Gastroesophageal sphincter (tissue), 4 donors: ENCODE data around the gene CCR9. TPM values are rescaled to one million over a fixed set of nuclear protein-coding genes. Genes with fewer than 3 reads are reported as not detected.

Experiments used
- ATAC-seq: fragments of 150-250 bp; one replicate; pipeline ENCODE4 v1.9.1; 2016; ENCODE audit warnings: mild to moderate bottlenecking, moderate library complexity
- H3K27ac ChIP-seq, 4 donors: fragments of 200-600 bp; sonication (generic) in 3 of 4; 1 replicate in 3 of 4; 2 replicates in 1 of 4; pipeline ENCODE4 v1.5.1; 2016 to 2019
- H3K27me3 ChIP-seq: fragments of 200-600 bp; sonication (generic); one replicate; pipeline ENCODE4 v1.5.1; 2019
- H3K36me3 ChIP-seq, 2 donors: fragments of 200-600 bp; sonication (generic); one replicate each; pipeline ENCODE4 v1.5.1; 2019; ENCODE audit warnings: control low read depth in 1 of 2
- H3K4me1 ChIP-seq, 3 donors: fragments of 200-600 bp; sonication (generic); 1 replicate in 2 of 3; 2 replicates in 1 of 3; pipeline ENCODE4 v1.5.1; 2016 to 2019; ENCODE audit warnings: control low read depth in 2 of 3
- H3K4me3 ChIP-seq, 2 donors: fragments of 200-600 bp; sonication (generic); one replicate each; pipeline ENCODE4 v1.5.1; 2019; ENCODE audit warnings: mild to moderate bottlenecking in 1 of 2, moderate library complexity in 1 of 2
- H3K9me3 ChIP-seq, 3 donors: fragments of 200-600 bp; sonication (generic); one replicate each; pipeline ENCODE4 v1.5.1; 2017 to 2019; ENCODE audit warnings: control low read depth in 2 of 3
- EP300 ChIP-seq: sonication (generic); formaldehyde crosslinking; IDR thresholded peaks from one replicate; pipeline ENCODE4 v1.6.1; 2017; ENCODE audit warnings: antibody characterized with exemption, mild to moderate bottlenecking
- POLR2A ChIP-seq, 2 donors: fragments of 450-650 bp; IDR thresholded peaks; one replicate each; pipeline ENCODE4 v1.6.1; 2017; ENCODE audit warnings: antibody characterized with exemption in 2 of 2, mild to moderate bottlenecking in 2 of 2, moderate library complexity in 1 of 2
- POLR2AphosphoS5 ChIP-seq: sonication (generic); formaldehyde crosslinking; IDR thresholded peaks from one replicate; pipeline ENCODE4 v1.6.1; 2017; ENCODE audit warnings: antibody characterized with exemption
- WGBS, 2 donors: methylation state at CpG; one replicate each; pipeline ENCODE4 v1.1.5; 2018; ENCODE audit warnings: low coverage in 1 of 2; 5-methylcytosine and 5-hydroxymethylcytosine counted together
- total RNA-seq, 4 donors: library from RNA; depleted of rRNA; stranded (reverse); fragments of >200 nt; gene quantifications; one replicate each; pipeline ENCODE4 v1.1.0, GENCODE V29; 2016
- TF ChIP-seq, protein P1 (sequence below), 4 experiments: fragments of 200-600 bp in 2 of 4; fragments of 450-650 bp in 2 of 4; sonication (generic) in 1 of 4; IDR thresholded peaks; one replicate each; pipeline ENCODE4 v1.5.1; 2017 to 2019; ENCODE audit warnings: antibody characterized with exemption in 4 of 4, mild to moderate bottlenecking in 2 of 4, moderate library complexity in 2 of 4

The CCR9 gene
- total RNA-seq, 4 donors from 2014 or later, result not detected

DNA sequence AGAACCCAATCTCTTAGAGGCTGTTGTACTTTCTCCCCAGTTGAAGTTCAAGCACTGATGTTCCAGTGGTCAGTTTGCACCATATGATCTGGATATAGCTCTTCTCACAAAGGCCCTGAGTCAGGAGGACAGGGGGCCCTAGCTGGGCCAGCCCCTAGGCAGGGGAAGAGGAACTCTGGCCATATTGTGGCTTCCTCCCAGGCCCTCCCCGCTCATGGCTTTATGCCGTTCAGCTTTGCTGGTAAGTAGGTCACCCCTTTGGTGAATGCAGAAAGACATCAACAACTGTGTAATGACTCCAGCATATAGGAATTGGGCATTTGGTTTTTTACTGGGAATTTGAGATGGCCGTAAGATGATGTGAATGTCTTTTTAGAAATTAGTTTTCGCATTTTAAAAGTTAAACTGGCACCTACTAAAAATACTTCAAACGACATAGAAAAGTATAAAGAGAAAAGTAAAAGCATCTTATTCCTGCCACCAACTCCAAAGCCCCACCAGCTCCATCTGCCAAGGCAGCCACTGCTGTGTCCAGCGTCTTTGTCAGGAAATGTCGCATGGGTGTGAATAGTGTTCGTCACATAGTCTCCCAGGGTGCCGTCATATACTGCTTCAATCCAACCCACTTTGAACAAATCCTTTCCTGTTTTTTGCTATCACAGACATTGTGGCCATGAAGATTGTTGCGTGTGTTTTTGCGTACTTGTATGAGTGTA is 25.3 kb downstream of the CCR9 start:
- 84 to 95% methylated on average over 8 to 10 of the region's 11 CpGs for WGBS, 2 donors
- TF ChIP-seq, protein P1, sequence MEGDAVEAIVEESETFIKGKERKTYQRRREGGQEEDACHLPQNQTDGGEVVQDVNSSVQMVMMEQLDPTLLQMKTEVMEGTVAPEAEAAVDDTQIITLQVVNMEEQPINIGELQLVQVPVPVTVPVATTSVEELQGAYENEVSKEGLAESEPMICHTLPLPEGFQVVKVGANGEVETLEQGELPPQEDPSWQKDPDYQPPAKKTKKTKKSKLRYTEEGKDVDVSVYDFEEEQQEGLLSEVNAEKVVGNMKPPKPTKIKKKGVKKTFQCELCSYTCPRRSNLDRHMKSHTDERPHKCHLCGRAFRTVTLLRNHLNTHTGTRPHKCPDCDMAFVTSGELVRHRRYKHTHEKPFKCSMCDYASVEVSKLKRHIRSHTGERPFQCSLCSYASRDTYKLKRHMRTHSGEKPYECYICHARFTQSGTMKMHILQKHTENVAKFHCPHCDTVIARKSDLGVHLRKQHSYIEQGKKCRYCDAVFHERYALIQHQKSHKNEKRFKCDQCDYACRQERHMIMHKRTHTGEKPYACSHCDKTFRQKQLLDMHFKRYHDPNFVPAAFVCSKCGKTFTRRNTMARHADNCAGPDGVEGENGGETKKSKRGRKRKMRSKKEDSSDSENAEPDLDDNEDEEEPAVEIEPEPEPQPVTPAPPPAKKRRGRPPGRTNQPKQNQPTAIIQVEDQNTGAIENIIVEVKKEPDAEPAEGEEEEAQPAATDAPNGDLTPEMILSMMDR (IDR thresholded peaks at IDR 0.05), result no peak
- TF ChIP-seq POLR2AphosphoS5 (no peak), EP300 (no peak), POLR2A (IDR thresholded peaks at IDR 0.05) (no peak)
- Histone ChIP-seq H3K36me3 (peaks cover 0 to 6% of the 10 kb centered on the region in 2 donors), H3K4me3 (no peak overlapping the region), H3K27ac (no peak overlapping the region), H3K9me3 (no peaks in the 10 kb centered on the region), H3K4me1 (peaks cover 0 to 18% (median 0%) of the 10 kb centered on the region in 3 donors), H3K27me3 (no peaks in the 10 kb centered on the region)
- no peak for ATAC-seq

GRCh38 chr3:45912435-45912834 is 26.1 kb downstream of the CCR9 start:
- H3K4me1 ChIP-seq, result peaks cover 0 to 12% (median 0%) of the 10 kb centered on the region in 3 donors
- H3K27me3 ChIP-seq, result no peaks in the 10 kb centered on the region
- no peak for ATAC-seq
- no peak overlapping the region for H3K4me3 ChIP-seq
- 90% methylated on average over 5 of the region's 6 CpGs; no CpG with 5 or more reads in 1 of the 2 donors for WGBS, 2 donors
- H3K27ac ChIP-seq, result no peak overlapping the region
- no peaks in the 10 kb centered on the region for H3K9me3 ChIP-seq
- TF ChIP-seq, protein P1 (IDR thresholded peaks at IDR 0.05), result no peak
- TF ChIP-seq EP300 (no peak), POLR2AphosphoS5 (no peak), POLR2A (IDR thresholded peaks at IDR 0.05) (no peak)
- peaks cover 0 to 11% of the 10 kb centered on the region in 2 donors for H3K36me3 ChIP-seq

DNA sequence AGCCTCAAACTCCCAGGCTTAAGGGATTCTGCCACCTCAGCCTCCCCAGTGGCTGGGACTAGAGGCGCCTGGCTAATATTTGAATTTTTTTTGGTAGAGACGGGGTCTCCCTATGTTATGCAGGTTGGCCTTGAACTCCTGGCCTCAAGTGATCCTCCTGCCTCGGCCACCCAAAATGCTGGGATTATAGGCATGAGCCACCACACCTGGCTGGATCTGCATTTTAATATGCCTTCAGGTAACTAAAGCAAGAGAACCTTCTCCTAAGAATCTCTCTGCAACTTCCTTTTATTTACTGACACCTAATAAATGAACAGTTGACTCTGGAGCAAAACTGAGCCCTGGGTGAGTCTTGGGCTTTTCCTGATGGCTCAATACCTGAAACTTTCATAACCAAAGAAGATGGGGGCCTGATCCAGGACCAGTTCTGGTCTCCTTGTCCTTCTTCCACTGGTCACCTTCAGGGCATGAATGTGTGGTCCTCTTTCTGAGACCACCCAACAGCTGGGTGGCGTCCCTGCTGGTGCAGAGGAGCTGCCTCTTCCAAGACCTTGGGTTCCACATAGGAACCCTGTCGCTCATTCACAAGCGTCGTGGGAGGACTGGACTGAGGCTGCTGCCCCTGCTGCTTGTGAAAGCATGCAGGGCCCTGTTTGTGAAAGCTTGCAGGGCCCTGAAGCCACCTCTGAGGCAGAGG is 28.2 kb downstream of the CCR9 start:
- 100% methylated on average over 1 to 2 of the region's 7 CpGs for WGBS, 2 donors
- H3K4me1 ChIP-seq, result peaks cover 0 to 10% (median 0%) of the 10 kb centered on the region in 3 donors
- H3K36me3 ChIP-seq, result peaks cover 0 to 29% of the 10 kb centered on the region in 2 donors
- TF ChIP-seq POLR2AphosphoS5, result no peak
- TF ChIP-seq POLR2A (IDR thresholded peaks at IDR 0.05), result no peak
- TF ChIP-seq EP300, result no peak
- TF ChIP-seq, protein P1 (IDR thresholded peaks at IDR 0.05), result no peak
- no peak overlapping the region for H3K4me3 ChIP-seq
- no peak overlapping the region for H3K27ac ChIP-seq
- no peaks in the 10 kb centered on the region for H3K9me3 ChIP-seq
- no peaks in the 10 kb centered on the region for H3K27me3 ChIP-seq
- ATAC-seq, result no peak

GRCh38 chr3:45915059-45915439 is 28.7 kb downstream of the CCR9 start:
- Histone ChIP-seq H3K27ac (no peak overlapping the region), H3K4me1 (peaks cover 0 to 10% (median 0%) of the 10 kb centered on the region in 3 donors), H3K27me3 (no peaks in the 10 kb centered on the region), H3K4me3 (no peak overlapping the region), H3K9me3 (no peaks in the 10 kb centered on the region), H3K36me3 (peaks cover 0 to 34% of the 10 kb centered on the region in 2 donors)
- ATAC-seq, result no peak
- WGBS, 2 donors, result 92 to 96% methylated on average over 4 of the region's 9 CpGs
- TF ChIP-seq, protein P1 (IDR thresholded peaks at IDR 0.05), result no peak
- no peak for TF ChIP-seq EP300
- no peak for TF ChIP-seq POLR2AphosphoS5
- no peak for TF ChIP-seq POLR2A (IDR thresholded peaks at IDR 0.05)
